Esophagus squamous epithelium (tissue), 5 donors: ENCODE results near the gene CCDC28B. TPM values are rescaled to one million over a fixed set of nuclear protein-coding genes. Genes with fewer than 3 reads are reported as not detected.
A peak's percentile ranks its signal among the peaks of the same experiment; 100 is the strongest.

ENCODE experiments used
- DNase-seq: peaks from one replicate; lab custom pipeline; 2025; lab: John Stamatoyannopoulos, UW
- H3K27ac ChIP-seq, 4 donors: fragments of 200-600 bp; sonication (generic); one replicate each; pipeline ENCODE4 v1.5.1; 2016 to 2019; ENCODE audit warnings: mild to moderate bottlenecking in 1 of 4
- H3K27me3 ChIP-seq, 4 donors: fragments of 200-600 bp; sonication (generic); 1 replicate in 3 of 4; 2 replicates in 1 of 4; pipeline versions ENCODE4 v1.5.1 to v1.6.0; 2017 to 2021; ENCODE audit warnings: antibody characterized with exemption in 1 of 4
- H3K36me3 ChIP-seq, 3 donors: fragments of 200-600 bp; sonication (generic); one replicate each; pipeline ENCODE4 v1.5.1; 2016 to 2019
- H3K4me1 ChIP-seq, 3 donors: fragments of 200-600 bp; sonication (generic); one replicate each; pipeline ENCODE4 v1.5.1; 2017 to 2019
- H3K4me3 ChIP-seq, 4 donors: fragments of 200-600 bp; sonication (generic); 1 replicate in 3 of 4; 2 replicates in 1 of 4; pipeline ENCODE4 v1.5.1; 2016 to 2019; ENCODE audit warnings: mild to moderate bottlenecking in 2 of 4, moderate library complexity in 1 of 4
- H3K9me3 ChIP-seq, 3 donors: fragments of 200-600 bp; sonication (generic); one replicate each; pipeline ENCODE4 v1.5.1; 2016 to 2019
- POLR2A ChIP-seq, 4 donors: fragments of 450-650 bp; IDR thresholded peaks; one replicate each; pipeline ENCODE4 v1.6.1; 2017; ENCODE audit warnings: antibody characterized with exemption in 4 of 4, mild to moderate bottlenecking in 4 of 4, moderate library complexity in 3 of 4
- WGBS, 2 donors: methylation state at CpG; one replicate each; pipeline ENCODE4 v1.1.5; 2018; 5-methylcytosine and 5-hydroxymethylcytosine counted together
- intact Hi-C: fragments of 100-400 bp; cut with DNase I; formaldehyde crosslinking; loops from one replicate; pipeline ENCODE4 v1.15.0; 2022
- total RNA-seq, 4 donors: library from RNA; depleted of rRNA; stranded (reverse); fragments of >200 nt; gene quantifications; one replicate each; pipeline ENCODE4 v1.1.0, GENCODE V29; 2016
- TF ChIP-seq, protein P1 (sequence below), 6 experiments: fragments of 450-650 bp in 4 of 6; fragments of 200-600 bp in 2 of 6; sonication (generic) in 2 of 6; IDR thresholded peaks; one replicate each; pipeline ENCODE4 v1.5.1; 2016 to 2019; ENCODE audit warnings: antibody characterized with exemption in 6 of 6, mild to moderate bottlenecking in 4 of 6, moderate library complexity in 4 of 6
- donor health status: DM: yes; HTN: yes; CAD: no.

Gene CCDC28B
- total RNA-seq, 4 donors from 2014 or later = 0.88 to 2.9 (median 1.6) TPM

DNA sequence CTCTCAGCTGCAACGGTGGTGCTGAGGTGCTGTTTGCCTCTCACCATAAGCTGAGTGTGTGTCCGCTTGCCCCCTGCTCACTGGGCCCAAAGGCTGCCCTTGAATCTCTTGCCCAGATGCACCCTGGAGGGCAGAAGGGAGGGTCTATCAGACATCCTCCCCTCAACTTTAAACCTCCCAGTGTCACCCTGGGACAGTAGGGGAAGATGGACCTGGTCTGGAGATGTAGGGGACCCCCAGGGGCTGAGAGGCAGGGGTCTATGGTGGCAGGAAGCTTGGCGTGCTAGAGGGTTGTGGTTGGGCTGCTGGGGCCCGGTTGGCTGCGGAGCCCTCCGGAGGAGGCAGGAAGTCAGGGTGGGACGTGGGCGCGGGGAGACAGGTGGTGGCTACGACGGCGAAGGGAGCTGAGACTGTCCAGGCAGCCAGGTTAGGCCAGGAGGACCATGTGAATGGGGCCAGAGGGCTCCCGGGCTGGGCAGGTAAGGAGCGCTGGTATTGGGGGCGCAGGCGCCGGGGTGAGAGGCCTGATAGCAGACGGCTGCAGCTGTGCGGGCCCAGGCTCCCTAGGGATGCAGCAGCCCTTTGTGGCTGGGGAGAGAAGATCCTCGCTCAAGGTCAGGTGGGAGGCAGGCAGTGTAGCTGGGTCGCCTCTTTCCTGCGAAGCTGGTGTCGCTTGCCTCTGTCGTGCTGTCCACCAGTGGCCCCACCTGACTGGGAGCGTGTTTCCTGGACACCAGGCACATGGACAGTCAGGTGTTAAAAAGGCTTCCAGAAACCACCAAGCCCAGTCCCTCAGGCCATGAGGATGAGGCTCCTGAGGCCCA lies 50.7 kb downstream of the CCDC28B start, which contains the start of gene LCK:
Gene LCK, plus strand, starts transcription at position 373 of the 824 bp plus-strand sequence. CDS start 23,065 bp downstream, outside the sequence.
- intact Hi-C loops = no loop called here
- peaks cover 5 to 56% (median 32%) of the 10 kb centered on the region in 3 donors for H3K4me1 ChIP-seq
- no peaks in the 10 kb centered on the region for H3K27me3 ChIP-seq
- no peaks in the 10 kb centered on the region for H3K9me3 ChIP-seq
- WGBS, 2 donors = 76 to 77% methylated on average over 6 to 19 of the region's 25 CpGs
- H3K36me3 ChIP-seq = no peaks in the 10 kb centered on the region
- TF ChIP-seq POLR2A (IDR thresholded peaks at IDR 0.05) = no peak
- TF ChIP-seq, protein P1, sequence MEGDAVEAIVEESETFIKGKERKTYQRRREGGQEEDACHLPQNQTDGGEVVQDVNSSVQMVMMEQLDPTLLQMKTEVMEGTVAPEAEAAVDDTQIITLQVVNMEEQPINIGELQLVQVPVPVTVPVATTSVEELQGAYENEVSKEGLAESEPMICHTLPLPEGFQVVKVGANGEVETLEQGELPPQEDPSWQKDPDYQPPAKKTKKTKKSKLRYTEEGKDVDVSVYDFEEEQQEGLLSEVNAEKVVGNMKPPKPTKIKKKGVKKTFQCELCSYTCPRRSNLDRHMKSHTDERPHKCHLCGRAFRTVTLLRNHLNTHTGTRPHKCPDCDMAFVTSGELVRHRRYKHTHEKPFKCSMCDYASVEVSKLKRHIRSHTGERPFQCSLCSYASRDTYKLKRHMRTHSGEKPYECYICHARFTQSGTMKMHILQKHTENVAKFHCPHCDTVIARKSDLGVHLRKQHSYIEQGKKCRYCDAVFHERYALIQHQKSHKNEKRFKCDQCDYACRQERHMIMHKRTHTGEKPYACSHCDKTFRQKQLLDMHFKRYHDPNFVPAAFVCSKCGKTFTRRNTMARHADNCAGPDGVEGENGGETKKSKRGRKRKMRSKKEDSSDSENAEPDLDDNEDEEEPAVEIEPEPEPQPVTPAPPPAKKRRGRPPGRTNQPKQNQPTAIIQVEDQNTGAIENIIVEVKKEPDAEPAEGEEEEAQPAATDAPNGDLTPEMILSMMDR (IDR thresholded peaks at IDR 0.05) = no peak
- H3K27ac ChIP-seq = peak within 1 kb of the TSS; percentile 66 to 88 (median 74)
- H3K4me3 ChIP-seq = peak within 1 kb of the TSS; percentile 9 to 49 (median 28)
- DNase-seq = no peak

Other genes starting within 250 kb of the CCDC28B start
- 10 to 100 TPM; 56.5 to 72.4 (median 70.8) TPM for gene KHDRBS1, start 186.7 kb upstream of the CCDC28B start, total RNA-seq
- 1 to 10 TPM; 3.6 to 5.6 (median 4.9) TPM for gene TMEM39B, start 127.7 kb upstream of the CCDC28B start, total RNA-seq
- gene KPNA6, start 92.5 kb upstream of the CCDC28B start, total RNA-seq = 10 to 100 TPM; 27.7 to 38.0 (median 36.5) TPM
- gene TXLNA, start 20.9 kb upstream of the CCDC28B start, total RNA-seq = 10 to 100 TPM; 34.5 to 54.0 (median 40.7) TPM
- 1 to 10 TPM in 2 of 4 donors, under 1 TPM in 2; 0.66 to 2.0 (median 1.1) TPM for gene IQCC, start 5.1 kb downstream of the CCDC28B start, total RNA-seq
- not detected for gene DCDC2B, start 8.5 kb downstream of the CCDC28B start, total RNA-seq
- 10 to 100 TPM in 2 of 4 donors, 1 to 10 TPM in 2; 6.4 to 11.1 (median 9.4) TPM for gene TMEM234, start 21.8 kb downstream of the CCDC28B start, total RNA-seq
- gene EIF3I, start 21.8 kb downstream of the CCDC28B start, total RNA-seq = 100 to 1,000 TPM; 143 to 220 (median 202) TPM
- gene FAM167B, start 46.6 kb downstream of the CCDC28B start, total RNA-seq = 1 to 10 TPM in 2 of 4 donors, not detected in 2; 1.7 to 5.5 TPM
- 1 to 10 TPM; 1.2 to 9.0 (median 4.5) TPM for gene LCK, start 50.7 kb downstream of the CCDC28B start, total RNA-seq
- gene HDAC1, start 91.5 kb downstream of the CCDC28B start, total RNA-seq = 100 to 1,000 TPM in 2 of 4 donors, 10 to 100 TPM in 2; 74.3 to 115 (median 96.0) TPM
- gene MARCKSL1, start 135.6 kb downstream of the CCDC28B start, total RNA-seq = 1 to 10 TPM; 4.4 to 6.1 (median 5.1) TPM
- gene FAM229A, start 161.9 kb downstream of the CCDC28B start, total RNA-seq = 1 to 10 TPM; 1.4 to 7.1 (median 3.2) TPM
- under 1 TPM in 2 of 4 donors, not detected in 2; 0.31 to 0.57 TPM for gene TSSK3, start 161.9 kb downstream of the CCDC28B start, total RNA-seq
- gene BSDC1, start 193.8 kb downstream of the CCDC28B start, total RNA-seq = 10 to 100 TPM; 42.4 to 62.2 (median 45.9) TPM